Measurements from ENCODE around the gene RSRC1. TPM values are rescaled to one million over a fixed set of nuclear protein-coding genes. Genes with fewer than 3 reads are reported as not detected.
A peak's percentile ranks its signal among the peaks of the same experiment; 100 is the strongest.
"Not testable (repeated sequence)": the region's sequence is repeated elsewhere in the genome, so short reads cannot be mapped to it uniquely, and the experiment has no call there.

The RSRC1 gene
- total RNA-seq, 1 experiment from 2014 or later: 95.2 TPM

DNA sequence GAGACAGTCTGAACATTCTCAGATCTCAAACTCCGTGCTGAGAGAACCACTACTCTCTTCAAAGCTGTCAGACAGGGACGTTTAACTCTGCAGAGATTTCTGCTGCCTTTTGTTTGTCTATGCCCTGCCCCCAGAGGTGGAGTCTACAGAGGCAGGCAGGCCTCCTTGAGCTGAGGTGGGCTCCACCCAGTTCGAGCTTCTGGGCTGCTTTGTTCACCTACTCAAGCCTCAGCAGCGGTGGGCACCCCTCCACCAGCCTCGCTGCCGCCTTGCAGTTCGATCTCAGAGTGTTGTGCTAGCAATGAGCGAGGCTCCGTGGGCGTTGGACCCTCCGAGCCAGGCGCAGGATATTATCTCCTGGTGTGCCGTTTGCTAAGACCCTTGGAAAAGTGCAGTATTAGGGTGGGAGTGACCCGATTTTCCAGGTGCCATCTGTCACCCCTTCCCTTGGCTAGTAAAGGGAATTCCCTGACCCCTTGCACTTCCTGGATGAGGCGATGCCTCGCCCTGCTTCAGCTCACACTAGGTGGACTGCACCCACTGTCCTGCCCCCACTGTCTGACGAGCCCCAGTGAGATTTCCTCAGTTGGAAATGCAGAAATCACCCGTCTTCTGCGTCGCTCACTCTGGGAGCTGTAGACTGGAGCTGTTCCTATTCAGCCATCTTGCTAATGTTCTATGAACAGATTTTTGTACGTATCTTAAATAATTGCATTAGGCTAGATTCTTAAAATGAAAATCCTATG lies 220.0 kb downstream of the RSRC1 start:
- not testable (repeated sequence) for H3K9me3 ChIP-seq (ENCODE audit: low read length); H3K36me3 ChIP-seq (ENCODE audit: insufficient read depth, low read length); H3K4me1 ChIP-seq (ENCODE audit: low read length); H4K20me1 ChIP-seq (ENCODE audit: insufficient read depth, low read depth, low read length); H3K4me2 ChIP-seq (ENCODE audit: low read depth, low read length, poor library complexity, severe bottlenecking); DNase-seq; H3K27me3 ChIP-seq (ENCODE audit: low read length); H3K9me2 ChIP-seq (replicated peaks; ENCODE audit: insufficient read depth, low read length); H2AFZ ChIP-seq (ENCODE audit: low read length); H3K4me3 ChIP-seq (ENCODE audit: low read length); H3K27ac ChIP-seq (ENCODE audit: low read length); H3K9ac ChIP-seq (ENCODE audit: low read length)
- peaks cover 26% of the 10 kb centered on the region for H3K79me2 ChIP-seq (ENCODE audit: low read length)

DNA sequence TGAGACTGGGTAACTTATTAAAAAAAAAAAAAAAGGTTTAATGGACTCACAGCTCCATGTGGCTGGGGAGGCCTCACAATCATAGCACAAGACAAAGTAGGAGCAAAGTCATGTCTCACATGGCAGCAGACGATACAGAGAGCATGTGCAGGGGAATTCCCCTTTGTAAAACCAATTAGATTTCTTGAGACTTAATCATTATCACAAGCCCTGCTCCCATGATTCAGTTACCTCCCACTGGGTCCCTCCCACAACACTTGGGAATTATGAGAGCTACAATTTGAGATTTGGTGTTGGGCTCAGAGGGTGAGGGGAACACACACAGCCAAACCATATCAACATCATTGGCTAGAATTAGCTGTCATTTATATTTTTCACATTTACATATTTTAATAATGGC lies 221.0 kb downstream of the RSRC1 start:
- H3K9me3 ChIP-seq (ENCODE audit: low read length): no peaks in the 10 kb centered on the region
- H3K27me3 ChIP-seq (ENCODE audit: low read length): no peaks in the 10 kb centered on the region
- DNase-seq: no peak
- H3K4me1 ChIP-seq (ENCODE audit: low read length): peaks cover 7% of the 10 kb centered on the region
- H3K9me2 ChIP-seq (replicated peaks; ENCODE audit: insufficient read depth, low read length): no peaks in the 10 kb centered on the region
- no peaks in the 10 kb centered on the region for H3K36me3 ChIP-seq (ENCODE audit: insufficient read depth, low read length)
- no peak overlapping the region for H3K4me3 ChIP-seq (ENCODE audit: low read length)
- H3K27ac ChIP-seq (ENCODE audit: low read length): no peak overlapping the region
- no peaks in the 10 kb centered on the region for H4K20me1 ChIP-seq (ENCODE audit: insufficient read depth, low read depth, low read length)
- no peak overlapping the region for H3K9ac ChIP-seq (ENCODE audit: low read length)
- H3K4me2 ChIP-seq (ENCODE audit: low read depth, low read length, poor library complexity, severe bottlenecking): no peak overlapping the region
- H2AFZ ChIP-seq (ENCODE audit: low read length): no peak overlapping the region
- peaks cover 36% of the 10 kb centered on the region for H3K79me2 ChIP-seq (ENCODE audit: low read length)

DNA sequence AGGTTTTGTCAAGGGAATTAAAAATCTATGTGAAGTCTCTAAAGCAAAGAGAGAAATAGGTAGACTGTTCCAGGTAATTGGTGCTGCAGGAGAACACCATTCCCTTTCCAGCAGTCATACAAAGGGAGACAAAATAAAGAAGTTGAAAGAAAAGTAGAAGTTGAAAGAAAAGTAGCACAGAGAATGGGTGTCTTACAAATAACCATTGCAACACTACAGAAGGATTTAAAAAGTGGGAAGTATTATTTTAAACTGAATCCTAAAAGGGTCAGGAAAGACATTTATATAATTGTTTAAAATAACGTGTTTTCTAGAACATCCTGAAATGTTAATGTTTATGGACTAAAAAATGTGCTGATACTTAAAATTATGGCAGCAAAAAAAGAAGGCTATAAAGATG lies 223.8 kb downstream of the RSRC1 start:
- DNase-seq: no peak
- Histone ChIP-seq H3K4me3 (ENCODE audit: low read length) (no peak overlapping the region), H3K36me3 (ENCODE audit: insufficient read depth, low read length) (no peaks in the 10 kb centered on the region), H3K27ac (ENCODE audit: low read length) (0 out of 2 replicates have a peak overlapping the region, but pooled peaks have one; percentile 35), H3K4me2 (ENCODE audit: low read depth, low read length, poor library complexity, severe bottlenecking) (no peak overlapping the region), H3K9me2 (replicated peaks; ENCODE audit: insufficient read depth, low read length) (no peaks in the 10 kb centered on the region), H2AFZ (ENCODE audit: low read length) (no peak overlapping the region), H3K9me3 (ENCODE audit: low read length) (no peaks in the 10 kb centered on the region), H3K79me2 (ENCODE audit: low read length) (peaks cover 55% of the 10 kb centered on the region), H4K20me1 (ENCODE audit: insufficient read depth, low read depth, low read length) (no peaks in the 10 kb centered on the region), H3K4me1 (ENCODE audit: low read length) (peaks cover 23% of the 10 kb centered on the region), H3K9ac (ENCODE audit: low read length) (no peak overlapping the region), H3K27me3 (ENCODE audit: low read length) (no peaks in the 10 kb centered on the region)

DNA sequence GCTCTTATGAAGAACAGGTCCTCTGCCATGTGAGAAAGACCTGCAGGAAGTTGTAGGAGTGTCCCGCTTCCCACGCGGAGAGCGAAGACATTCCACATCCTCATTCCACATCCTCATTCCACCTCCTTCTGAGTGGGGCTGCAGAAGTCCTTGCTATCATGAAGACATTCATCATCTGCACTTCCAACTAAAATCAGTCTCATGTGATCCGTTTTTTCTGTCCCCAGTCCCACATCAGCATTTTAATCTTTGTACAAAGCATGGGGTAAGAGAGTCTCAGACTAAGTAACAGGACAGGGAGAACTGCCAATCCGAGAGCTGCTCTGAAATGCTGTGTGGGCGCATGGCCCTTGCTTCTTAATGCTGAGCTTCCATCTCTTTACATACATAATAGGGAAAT lies 227.2 kb downstream of the RSRC1 start:
- H3K36me3 ChIP-seq (ENCODE audit: insufficient read depth, low read length): peaks cover 2% of the 10 kb centered on the region; the same call in 1 of the 2 replicates
- H3K9me2 ChIP-seq (replicated peaks; ENCODE audit: insufficient read depth, low read length): no peaks in the 10 kb centered on the region
- H3K4me2 ChIP-seq (ENCODE audit: low read depth, low read length, poor library complexity, severe bottlenecking): no peak overlapping the region
- H3K27ac ChIP-seq (ENCODE audit: low read length): peak overlapping the region; percentile 52; the same call in 1 of the 2 replicates
- peaks cover 52% of the 10 kb centered on the region for H3K4me1 ChIP-seq (ENCODE audit: low read length)
- H3K79me2 ChIP-seq (ENCODE audit: low read length): peaks cover 59% of the 10 kb centered on the region
- H3K9ac ChIP-seq (ENCODE audit: low read length): no peak overlapping the region
- H3K4me3 ChIP-seq (ENCODE audit: low read length): no peak overlapping the region
- H4K20me1 ChIP-seq (ENCODE audit: insufficient read depth, low read depth, low read length): no peaks in the 10 kb centered on the region
- H3K27me3 ChIP-seq (ENCODE audit: low read length): no peaks in the 10 kb centered on the region
- no peaks in the 10 kb centered on the region for H3K9me3 ChIP-seq (ENCODE audit: low read length)
- no peak for DNase-seq
- no peak overlapping the region for H2AFZ ChIP-seq (ENCODE audit: low read length)

DNA sequence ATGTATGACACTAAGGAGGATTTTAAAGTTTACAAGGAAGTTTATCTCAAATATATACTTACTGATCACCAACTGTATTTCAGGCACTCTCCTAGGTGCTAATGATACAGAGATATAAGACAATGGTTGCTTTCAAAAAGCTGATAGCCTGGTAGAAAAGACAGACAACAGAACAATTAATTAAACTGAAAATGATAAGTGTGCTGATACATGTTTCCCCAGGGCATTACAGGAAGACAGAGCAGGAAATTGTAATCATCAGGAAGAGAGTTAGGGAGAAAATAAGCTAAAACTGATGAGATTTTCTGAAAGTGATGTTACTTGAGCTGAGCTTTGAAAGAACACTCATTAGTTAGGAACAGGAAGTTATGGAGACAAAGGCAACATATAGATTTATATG lies 229.7 kb downstream of the RSRC1 start:
- Histone ChIP-seq H3K27ac (ENCODE audit: low read length) (peak overlapping the region; percentile 84), H3K36me3 (ENCODE audit: insufficient read depth, low read length) (peaks cover 7% of the 10 kb centered on the region; the same call in 1 of the 2 replicates), H3K4me3 (ENCODE audit: low read length) (no peak overlapping the region), H3K9me3 (ENCODE audit: low read length) (no peaks in the 10 kb centered on the region), H3K4me2 (ENCODE audit: low read depth, low read length, poor library complexity, severe bottlenecking) (peak overlapping the region; percentile 18), H3K79me2 (ENCODE audit: low read length) (peaks cover 52% of the 10 kb centered on the region), H3K9ac (ENCODE audit: low read length) (no peak overlapping the region), H3K9me2 (replicated peaks; ENCODE audit: insufficient read depth, low read length) (no peaks in the 10 kb centered on the region), H3K27me3 (ENCODE audit: low read length) (no peaks in the 10 kb centered on the region), H2AFZ (ENCODE audit: low read length) (no peak overlapping the region), H3K4me1 (ENCODE audit: low read length) (peaks cover 52% of the 10 kb centered on the region), H4K20me1 (ENCODE audit: insufficient read depth, low read depth, low read length) (no peaks in the 10 kb centered on the region)
- DNase-seq: no peak

DNA sequence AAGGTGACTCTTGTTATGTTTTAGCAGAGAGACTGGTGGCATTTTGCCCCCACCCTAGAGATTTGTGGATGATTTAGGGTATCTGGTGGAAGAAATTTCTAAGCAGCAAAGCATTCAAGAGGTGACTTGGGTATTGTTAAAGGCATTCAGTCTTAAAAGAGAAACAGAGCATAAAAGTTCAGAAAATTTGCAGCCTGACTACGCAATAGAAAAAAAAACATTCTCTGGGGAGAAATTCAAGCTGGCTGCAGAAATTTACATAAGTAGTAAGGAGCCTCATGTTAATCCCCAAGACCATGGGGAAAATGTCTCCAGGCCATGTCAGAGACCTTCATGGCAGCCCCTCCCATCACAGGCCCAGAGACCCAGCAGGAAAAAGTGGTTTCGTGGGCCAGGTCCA lies 231.1 kb downstream of the RSRC1 start:
- peak; percentile 79 for DNase-seq
- Histone ChIP-seq H3K4me1 (ENCODE audit: low read length) (peaks cover 52% of the 10 kb centered on the region), H3K79me2 (ENCODE audit: low read length) (peaks cover 40% of the 10 kb centered on the region), H3K27ac (ENCODE audit: low read length) (peak overlapping the region; percentile 84), H3K4me3 (ENCODE audit: low read length) (peak overlapping the region; percentile 49), H3K4me2 (ENCODE audit: low read depth, low read length, poor library complexity, severe bottlenecking) (peak overlapping the region; percentile 57), H3K9ac (ENCODE audit: low read length) (peak overlapping the region; percentile 41)
- H3K9me2 ChIP-seq (replicated peaks; ENCODE audit: insufficient read depth, low read length); H3K9me3 ChIP-seq (ENCODE audit: low read length); H3K27me3 ChIP-seq (ENCODE audit: low read length); H4K20me1 ChIP-seq (ENCODE audit: insufficient read depth, low read depth, low read length); H3K36me3 ChIP-seq (ENCODE audit: insufficient read depth, low read length); H2AFZ ChIP-seq (ENCODE audit: low read length): not testable (repeated sequence)

DNA sequence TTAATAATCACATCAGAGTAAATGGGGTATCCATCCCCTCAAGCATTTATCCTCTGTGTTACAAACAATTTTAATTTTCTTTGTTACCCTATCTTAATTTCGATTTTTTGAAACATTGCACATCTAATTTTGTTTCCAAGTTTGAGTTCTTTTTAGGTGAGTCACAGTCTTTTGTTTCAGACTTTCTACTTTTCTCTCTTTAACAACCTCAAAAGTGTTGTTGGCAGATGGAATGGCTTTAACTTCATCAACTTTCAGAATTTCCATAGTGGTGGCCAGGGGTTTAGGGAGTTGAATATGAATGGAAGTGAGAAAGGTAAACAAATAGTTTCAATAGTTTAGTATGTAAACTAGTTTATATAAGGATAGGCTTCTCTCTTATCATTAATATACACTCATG lies 238.1 kb downstream of the RSRC1 start:
- Histone ChIP-seq H3K9ac (ENCODE audit: low read length) (no peak overlapping the region), H3K4me1 (ENCODE audit: low read length) (peaks cover 23% of the 10 kb centered on the region), H4K20me1 (ENCODE audit: insufficient read depth, low read depth, low read length) (no peaks in the 10 kb centered on the region), H3K27me3 (ENCODE audit: low read length) (no peaks in the 10 kb centered on the region), H2AFZ (ENCODE audit: low read length) (no peak overlapping the region), H3K4me3 (ENCODE audit: low read length) (no peak overlapping the region), H3K4me2 (ENCODE audit: low read depth, low read length, poor library complexity, severe bottlenecking) (no peak overlapping the region), H3K9me2 (replicated peaks; ENCODE audit: insufficient read depth, low read length) (no peaks in the 10 kb centered on the region), H3K9me3 (ENCODE audit: low read length) (no peaks in the 10 kb centered on the region), H3K27ac (ENCODE audit: low read length) (no peak overlapping the region), H3K36me3 (ENCODE audit: insufficient read depth, low read length) (0 out of 2 replicates have a peak, but pooled peaks cover 2% of the 10 kb centered on the region), H3K79me2 (ENCODE audit: low read length) (peaks cover 27% of the 10 kb centered on the region)
- DNase-seq: no peak

DNA sequence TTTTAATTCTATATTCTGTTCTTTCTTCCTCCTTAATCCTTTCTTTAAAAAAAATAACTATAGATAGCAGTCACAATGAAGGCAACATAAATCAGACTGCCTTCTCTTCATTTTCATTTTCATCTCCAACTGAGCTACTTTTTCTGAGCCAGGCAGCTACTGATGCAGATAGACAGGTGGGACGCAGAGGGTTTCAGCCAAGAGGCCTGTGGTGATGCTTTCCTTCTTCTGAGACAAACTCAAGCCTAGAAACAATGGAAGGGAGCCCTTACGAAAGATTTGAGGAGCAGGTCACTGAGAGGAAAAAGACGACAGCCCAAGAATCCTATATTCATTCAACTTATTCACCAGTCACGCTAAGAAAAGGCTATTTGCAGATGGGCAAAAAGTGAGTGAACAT lies 241.1 kb downstream of the RSRC1 start:
- Histone ChIP-seq H3K9ac (ENCODE audit: low read length) (peak overlapping the region; percentile 13; the same call in 1 of the 2 replicates), H3K4me3 (ENCODE audit: low read length) (no peak overlapping the region), H3K4me1 (ENCODE audit: low read length) (peaks cover 45% of the 10 kb centered on the region), H3K9me3 (ENCODE audit: low read length) (no peaks in the 10 kb centered on the region), H3K27ac (ENCODE audit: low read length) (peak overlapping the region; percentile 79), H3K4me2 (ENCODE audit: low read depth, low read length, poor library complexity, severe bottlenecking) (peak overlapping the region; percentile 37), H3K36me3 (ENCODE audit: insufficient read depth, low read length) (no peaks in the 10 kb centered on the region), H3K27me3 (ENCODE audit: low read length) (no peaks in the 10 kb centered on the region), H2AFZ (ENCODE audit: low read length) (no peak overlapping the region), H4K20me1 (ENCODE audit: insufficient read depth, low read depth, low read length) (no peaks in the 10 kb centered on the region), H3K9me2 (replicated peaks; ENCODE audit: insufficient read depth, low read length) (no peaks in the 10 kb centered on the region), H3K79me2 (ENCODE audit: low read length) (peaks cover 40% of the 10 kb centered on the region)
- peak; percentile 77 for DNase-seq

Data from Karpas-422 (cell line).